HG03159 (cell line): ENCODE results near the gene CCDC33.

Experiments
- ATAC-seq: cut with Tn5 transposase; IDR thresholded peaks from one replicate; pipeline ENCODE4 v1.9.1; 2021; ENCODE audit warnings: mild to moderate bottlenecking, moderate library complexity; ENCODE audit not compliant: unreplicated experiment

The CCDC33 gene

DNA sequence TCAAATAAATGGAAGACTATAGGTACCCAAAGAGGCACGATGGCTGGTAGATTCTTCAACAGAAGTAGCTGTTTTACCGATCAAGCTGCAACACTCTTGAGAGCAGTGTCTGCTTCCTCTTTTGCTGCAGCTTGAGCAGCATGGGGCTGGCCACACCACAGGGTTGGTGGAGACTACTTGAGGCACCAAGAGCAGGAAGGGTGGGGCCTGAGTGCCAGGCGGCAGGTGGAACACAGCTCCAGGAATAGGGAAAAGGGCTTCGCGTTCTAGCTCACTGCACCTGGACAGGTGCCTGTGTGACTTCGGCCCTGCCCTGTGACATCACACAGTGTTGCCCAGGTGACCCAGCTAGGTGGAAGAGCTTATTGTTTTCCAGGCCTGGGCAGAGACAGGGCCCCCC lies at the start of gene CCDC33:
Gene CCDC33 (plus strand): TSS at position 365 of the 400 bp plus-strand sequence. CDS start 394 bp downstream, outside the sequence.
- ATAC-seq, result no peak

GRCh38 chr15:74188216-74188615 lies 47.9 kb upstream of the CCDC33 start:
- no peak for ATAC-seq

GRCh38 chr15:74191798-74192197 lies 44.3 kb upstream of the CCDC33 start:
- ATAC-seq, result no peak

DNA sequence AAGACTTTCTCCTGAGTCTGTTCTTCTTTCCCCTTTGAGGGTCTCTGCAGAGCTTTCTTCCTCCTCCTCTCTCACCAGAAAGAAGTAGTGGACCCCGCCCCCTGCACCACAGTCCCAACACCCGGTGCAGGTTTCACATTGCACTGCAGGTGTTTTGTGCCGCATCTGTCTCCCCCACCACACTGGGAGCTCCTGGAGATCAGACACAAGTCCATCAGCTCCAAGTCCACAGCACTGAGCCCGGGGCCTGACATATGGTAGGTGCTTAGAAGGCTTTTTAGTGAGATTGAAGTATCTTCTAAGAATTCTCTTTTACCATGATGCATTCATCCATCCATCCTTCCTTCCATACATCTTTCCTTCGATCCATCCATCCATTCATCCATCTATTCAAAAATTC lies 43.4 kb upstream of the CCDC33 start:
- ATAC-seq, result no peak

- ATAC-seq, result no peak
These were observed 42.8 kb upstream of the CCDC33 start for GRCh38 chr15:74193299-74193718.

DNA sequence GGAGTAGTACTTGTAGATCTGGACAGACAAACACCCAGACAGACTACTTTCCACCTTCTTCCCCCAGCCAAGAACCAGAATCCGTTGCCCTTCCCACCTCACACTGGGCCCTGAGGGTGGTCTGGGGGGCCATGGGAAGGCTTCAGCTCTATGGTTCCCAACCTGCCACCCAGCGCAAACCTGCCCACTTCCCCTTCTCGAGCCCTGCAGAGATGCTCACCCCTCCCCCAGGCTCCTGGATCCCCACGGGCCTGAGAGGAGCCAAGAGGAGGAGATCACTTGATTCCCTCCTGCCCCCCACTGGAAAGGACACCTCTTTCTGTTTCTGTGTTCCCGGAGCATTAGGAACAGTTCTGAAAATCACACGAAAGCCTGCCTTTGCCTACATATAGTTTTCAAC lies 42.2 kb upstream of the CCDC33 start:
- no peak for ATAC-seq

DNA sequence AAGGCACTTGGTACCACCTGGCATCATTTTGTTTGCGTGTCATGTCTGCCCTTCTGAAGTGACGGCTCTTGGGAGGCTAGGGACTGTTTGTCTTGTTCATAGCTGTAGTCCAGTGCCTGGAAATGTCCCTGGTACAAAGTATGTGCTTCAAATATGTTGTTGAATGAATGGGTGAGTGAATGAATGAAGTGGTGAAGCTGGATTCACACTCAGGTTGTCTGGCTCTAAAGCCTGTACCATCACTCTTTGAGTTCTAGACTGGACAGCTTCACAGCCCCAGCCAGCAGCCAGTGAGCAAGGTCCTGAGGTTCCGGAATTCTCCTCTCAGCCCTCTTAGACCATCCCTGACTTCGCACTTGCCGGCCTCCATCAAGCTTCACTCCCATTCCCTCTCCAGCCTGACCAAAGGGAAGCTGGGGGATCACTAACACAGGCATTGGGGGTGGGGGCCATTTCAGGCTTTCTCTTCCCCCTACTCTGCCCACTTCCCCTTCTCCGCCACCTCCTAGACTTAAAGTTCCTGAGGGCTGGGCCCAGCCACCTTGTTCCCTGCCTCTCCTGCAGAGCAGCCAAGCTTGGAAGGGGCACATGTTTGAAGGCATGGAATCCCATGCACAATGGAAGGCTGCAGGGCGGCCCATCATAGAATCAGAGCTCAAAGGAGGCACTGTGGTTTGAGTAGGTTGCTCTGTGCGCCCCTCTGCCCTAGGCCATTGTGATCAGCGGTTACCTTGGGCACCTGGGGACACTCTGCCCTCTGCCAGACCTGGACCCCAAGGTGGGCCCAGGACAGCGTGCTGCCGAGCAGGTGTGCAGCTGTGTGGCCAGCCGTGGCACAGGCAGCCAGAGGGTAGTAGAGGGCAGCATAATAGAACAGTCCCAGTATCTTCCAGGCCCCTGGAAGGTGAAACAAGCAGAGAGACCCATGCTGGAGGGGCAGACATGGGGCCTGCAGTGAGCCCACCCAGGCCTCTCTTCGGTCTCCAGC lies 41.3 kb upstream of the CCDC33 start:
- ATAC-seq, result no peak

DNA sequence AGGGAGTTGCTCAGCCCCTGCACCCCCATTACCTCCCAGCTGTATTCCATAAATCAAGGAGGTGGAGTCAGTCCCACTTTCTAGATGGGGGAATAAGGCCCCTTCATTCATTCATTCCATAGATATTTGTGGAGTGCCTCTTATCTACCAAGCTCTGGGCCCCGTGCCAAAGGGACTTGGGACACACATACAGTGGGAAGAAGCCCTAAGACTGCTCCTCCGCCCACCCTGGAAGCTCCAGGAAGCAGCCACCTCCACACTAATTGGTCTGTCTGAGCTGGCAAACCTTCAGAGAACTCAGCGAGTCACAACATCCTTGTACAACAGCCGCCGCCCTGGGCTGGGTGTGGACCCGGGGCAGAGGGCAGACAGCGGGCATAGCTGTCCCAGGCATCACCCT lies 40.0 kb upstream of the CCDC33 start:
- no peak for ATAC-seq

DNA sequence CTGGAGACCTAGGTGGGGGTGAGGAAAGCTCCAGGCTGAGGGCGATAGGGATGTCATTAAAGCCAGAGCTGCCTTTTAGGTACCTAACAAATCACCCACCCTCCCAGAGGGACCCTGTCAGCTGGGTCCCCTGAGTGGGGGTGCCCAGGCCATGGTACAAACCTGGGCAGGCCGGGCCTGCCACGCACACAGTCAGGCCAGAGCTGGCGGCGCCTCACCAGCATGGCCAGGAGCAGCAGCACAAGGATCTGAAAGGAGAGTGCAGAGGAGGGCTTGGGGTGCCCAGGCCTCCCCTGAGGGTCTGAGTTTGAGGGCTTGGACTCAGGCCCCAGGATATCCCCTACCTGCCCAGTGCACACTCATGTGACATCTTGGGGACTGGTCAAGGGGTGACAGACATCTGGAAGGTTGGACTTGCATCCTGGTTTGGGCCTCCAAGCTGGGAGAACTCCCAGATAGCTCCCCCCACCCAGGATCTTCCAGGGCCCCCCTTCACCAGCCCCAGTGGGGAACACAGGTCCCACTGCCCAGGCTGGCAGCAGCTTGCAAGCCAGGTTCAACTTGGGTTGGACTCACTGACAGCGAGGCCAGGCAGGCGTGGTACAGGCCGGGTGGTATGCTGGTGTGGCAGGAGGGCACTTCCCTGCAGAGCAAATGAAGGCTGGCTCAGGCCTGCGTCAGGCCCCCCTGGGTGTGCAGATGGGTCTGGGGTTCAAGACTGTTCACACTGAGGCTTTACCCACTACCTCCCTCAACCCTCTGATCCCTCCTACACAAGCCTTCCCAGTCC lies 38.8 kb upstream of the CCDC33 start:
- ATAC-seq, result no peak

GRCh38 chr15:74199297-74199652 lies 36.9 kb upstream of the CCDC33 start:
- no peak for ATAC-seq

DNA sequence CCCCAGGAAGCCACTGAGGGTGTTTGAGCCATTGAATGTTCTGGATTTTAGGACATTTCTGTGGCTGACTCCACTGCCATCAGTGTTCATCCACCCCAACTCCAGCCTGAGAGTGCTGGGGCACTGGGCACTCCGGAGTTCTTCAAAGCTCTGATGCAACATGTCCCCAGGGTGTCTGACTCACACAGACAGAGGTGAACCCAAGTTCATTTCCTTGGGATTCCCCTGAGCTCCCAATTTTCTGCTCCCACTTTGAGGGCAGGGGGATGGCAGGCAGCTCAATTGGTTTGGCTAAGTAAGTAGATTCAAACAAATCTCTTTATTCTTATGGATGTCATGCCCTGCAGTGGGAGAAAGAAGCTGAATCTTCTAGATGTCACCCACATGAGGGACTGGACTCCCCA lies 35.7 kb upstream of the CCDC33 start:
- ATAC-seq, result no peak

DNA sequence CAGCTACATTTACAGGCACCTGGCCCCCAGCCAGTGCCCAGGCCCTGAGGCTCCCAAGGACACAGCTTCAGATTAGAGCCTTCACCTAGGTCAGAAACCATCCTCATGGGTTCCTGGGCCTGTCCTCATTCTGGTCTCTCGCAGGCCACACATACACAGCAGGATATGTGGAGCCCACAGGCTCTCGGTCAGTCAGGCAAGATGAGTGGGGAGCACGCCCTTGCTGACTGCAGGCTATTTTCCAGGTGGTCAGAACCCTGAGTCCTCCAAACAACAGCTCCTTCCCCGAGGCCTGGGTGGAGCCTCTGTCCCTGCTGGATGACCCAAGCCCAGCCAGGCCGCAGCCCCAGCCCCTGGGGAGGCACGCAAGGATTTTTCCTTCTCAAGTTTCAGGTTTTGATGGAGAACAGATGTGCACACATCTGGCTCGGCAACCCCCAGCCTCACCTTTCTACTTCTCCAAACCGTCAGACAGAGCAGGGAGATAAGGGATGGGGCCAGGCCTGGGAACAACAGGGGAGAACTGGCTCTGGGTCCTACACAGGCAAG lies 35.2 kb upstream of the CCDC33 start:
- ATAC-seq, result no peak

- ATAC-seq, result no peak
These were observed 34.3 kb upstream of the CCDC33 start for GRCh38 chr15:74201710-74202420.

DNA sequence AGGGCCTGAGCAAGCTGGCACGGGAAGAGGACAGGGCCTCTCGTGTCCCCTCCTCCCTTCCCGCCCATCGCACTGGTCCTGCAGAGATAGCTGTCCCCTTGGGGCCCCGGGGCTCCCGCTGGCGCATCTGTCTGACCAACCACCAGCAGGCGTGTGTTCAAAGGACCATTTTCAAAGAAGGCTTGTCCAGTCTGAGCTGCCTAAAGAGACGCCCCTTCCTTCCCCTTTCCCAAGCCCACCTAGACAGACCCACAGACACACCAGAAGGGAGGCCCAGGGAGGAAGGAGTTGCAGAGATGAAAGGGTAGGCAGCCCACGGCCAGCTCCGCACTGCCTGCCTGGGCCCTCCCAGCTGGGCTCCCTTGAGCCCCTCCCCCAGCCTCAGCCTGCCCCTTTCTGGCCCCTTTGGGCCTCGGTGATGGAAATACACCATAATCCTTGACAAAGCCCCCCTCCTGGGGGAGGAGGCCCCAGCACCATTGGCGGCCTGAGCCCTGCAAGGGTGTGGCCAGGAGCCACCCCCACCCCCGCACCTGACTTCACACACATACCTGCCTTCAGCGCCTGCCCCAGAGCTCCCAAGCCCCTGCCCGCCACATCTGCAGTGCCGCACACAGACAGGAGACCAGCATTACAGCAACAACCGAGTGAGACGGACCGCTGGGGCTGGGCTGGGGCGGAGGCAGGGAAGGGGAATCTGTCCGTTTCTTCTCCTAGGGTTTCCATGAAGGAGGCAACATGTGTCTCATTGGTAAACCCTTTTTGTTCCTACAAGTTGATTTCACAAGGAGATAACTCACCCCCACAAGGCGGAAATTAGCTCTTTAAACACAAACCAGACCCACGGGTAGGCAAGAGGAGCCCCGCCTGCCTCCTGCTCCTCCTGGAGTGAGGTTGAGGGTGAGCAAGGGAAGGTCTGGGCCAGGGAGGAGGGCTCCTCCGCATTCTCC lies 33.4 kb upstream of the CCDC33 start, which contains the start of gene STRA6:
Gene STRA6 (minus strand): TSS at position 336 of the 950 bp plus-strand sequence. CDS start 520 bp downstream, outside the sequence.
- ATAC-seq, result no peak

DNA sequence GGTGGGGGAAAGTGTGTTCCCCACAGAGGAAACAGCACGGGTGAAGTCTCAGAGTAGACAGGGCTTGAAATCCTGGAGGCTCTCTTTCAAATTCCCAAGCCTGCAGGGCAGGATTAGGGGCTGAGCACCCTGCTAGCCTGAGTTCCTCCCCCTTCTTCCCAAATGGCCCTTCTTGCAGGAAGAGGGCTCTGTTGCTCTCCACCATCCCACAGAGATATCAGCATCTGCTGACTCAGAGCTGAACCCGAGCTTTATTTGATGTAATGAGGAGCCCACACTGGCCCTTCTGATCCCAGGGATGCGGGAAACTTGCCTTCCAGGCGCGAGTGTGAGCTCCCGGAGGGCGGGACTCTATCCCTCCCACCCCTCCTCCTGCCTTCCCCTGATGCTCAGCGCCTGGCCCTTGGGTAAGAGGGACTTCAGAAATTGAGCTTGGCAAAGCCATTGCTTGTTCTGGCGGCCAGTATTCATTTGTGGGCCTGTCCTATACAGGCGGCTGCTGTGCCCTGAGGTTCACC lies 32.2 kb upstream of the CCDC33 start:
- ATAC-seq, result no peak

DNA sequence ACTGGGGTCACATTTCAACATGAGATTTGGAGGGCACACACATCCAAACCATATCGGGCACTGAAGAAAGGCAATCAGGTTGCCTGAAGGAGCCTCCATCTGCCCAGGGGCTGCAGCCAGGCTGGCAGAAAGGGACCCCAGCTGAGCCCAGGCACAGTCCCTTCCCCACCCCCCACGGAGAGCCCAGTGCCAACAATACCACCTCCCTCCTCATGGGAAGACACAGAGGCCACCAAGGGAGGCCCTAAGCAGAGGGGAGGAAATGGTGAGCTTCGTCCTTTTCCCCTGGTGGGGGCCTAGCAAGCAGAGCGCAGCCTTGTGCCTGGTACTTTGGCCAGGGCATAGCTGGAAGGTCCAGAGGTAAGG lies 30.6 kb upstream of the CCDC33 start:
- ATAC-seq, result no peak

DNA sequence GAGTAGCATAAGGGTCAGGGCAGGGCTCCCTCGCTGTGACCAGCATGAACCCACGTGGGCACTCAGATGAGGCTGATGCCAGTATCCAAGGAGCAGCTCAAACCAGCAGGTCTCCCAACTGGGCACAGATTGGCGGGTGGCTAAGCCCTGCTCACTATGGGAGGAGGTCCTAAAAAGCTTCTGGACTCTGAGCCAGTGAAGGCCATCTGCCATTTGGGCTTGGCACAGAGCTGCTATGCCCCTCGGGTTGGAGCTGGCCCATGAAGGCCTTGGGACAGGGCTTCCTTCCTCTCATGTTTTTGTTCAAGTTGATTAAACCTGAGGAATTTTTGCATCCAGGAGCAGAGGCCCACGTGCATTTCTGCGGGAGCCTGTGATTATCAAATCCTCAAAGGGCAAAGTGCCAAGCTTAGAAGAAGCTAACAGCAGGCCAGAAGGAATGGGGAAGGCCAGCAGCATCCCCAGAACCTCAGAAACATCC lies 29.3 kb upstream of the CCDC33 start:
- no peak for ATAC-seq

GRCh38 chr15:74207652-74208440 lies 28.3 kb upstream of the CCDC33 start:
- ATAC-seq, result no peak

DNA sequence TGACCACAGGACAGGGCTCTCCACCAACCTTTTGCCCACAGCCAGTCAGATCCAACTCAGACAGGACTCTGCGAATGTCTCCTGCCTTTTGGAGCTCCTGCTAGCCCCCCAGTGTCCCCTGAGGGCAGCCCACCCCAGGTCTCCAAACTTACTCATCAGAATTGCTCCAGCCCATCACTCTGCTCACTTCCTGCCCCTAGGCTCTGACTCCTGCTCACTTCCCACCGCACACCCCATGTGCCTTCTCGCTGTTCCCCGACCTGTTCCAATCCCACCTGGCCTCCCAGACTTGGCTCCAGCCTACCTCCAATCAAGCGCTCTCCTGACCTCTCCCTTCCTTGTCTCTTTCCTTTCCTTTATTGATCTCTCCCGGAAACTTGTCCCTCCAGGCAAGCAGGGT lies 27.6 kb upstream of the CCDC33 start:
- no peak for ATAC-seq
